ENCODE data around the gene CNPY3. TPM values are rescaled to one million over a fixed set of nuclear protein-coding genes. Genes with fewer than 3 reads are reported as not detected.
A peak's percentile ranks its signal among the peaks of the same experiment; 100 is the strongest.

Gene CNPY3
- polyA plus RNA-seq, 1 experiment: 39.2 TPM

DNA sequence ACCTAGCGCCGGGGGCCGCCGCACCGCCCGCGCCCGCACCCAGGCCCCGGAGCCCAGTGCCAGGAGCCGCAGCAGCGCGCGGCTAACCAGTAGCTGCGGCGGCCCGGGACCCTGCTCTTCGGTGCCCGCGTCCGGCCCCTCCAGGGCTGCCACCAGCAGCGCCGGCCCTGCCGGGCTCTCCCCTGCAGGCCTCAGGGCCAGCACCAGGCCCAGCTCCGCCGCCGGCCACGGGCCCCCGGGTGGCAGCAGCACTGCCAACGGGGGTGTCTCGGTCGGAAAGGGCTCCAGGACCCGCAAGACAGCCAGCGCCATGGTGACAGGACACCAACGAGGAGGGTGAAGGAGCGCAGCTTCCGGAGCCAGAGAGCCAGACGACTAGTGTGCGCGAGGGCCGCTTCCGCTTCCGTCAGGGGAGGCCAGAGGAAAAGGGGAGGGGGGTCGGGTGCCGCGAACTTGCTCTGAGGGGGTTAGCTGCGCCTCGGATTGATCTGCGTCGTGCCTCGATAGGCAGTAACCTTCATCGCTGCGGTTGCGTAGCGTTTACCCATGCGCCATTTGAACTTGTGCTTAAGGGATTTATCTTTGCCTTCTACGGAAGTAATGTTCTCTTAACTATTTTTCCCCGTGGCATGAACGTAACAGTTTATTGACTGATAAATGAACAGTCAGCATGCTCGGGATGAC, 49.7 kb downstream of the CNPY3 start, which contains the start of gene PEX6:
TSS of gene PEX6 (minus strand) at position 343 of the 684 bp plus-strand sequence. CDS start at position 312, 31 bp downstream.
- no peaks in the 10 kb centered on the region for H3K27me3 ChIP-seq (ENCODE audit: control insufficient read depth, insufficient read depth, low read length)
- ChIA-PET CTCF (interaction anchor here (0.6 to 1.4 kb wide), 2 partner anchors 16 to 78 kb away, joined by 3 read pairs; no protein-coding TSS in a partner anchor), POLR2A (interaction anchor here (0.6 to 1.4 kb wide), 9 partner anchors 8 to 394 kb away, joined by 3 to 10 read pairs (median 5); partner anchors contain the start of genes CNPY3 and RRP36)
- H3K9me3 ChIP-seq (ENCODE audit: control insufficient read depth, insufficient read depth, low read length): no peaks in the 10 kb centered on the region; the same call in 1 of the 2 replicates
- H3K4me3 ChIP-seq (ENCODE audit: low read depth, low read length): peak within 1 kb of the TSS; percentile 78
- DNase-seq (ENCODE audit: low read depth, low spot score): peak; percentile 50
- no peak for TF ChIP-seq CTCF (IDR thresholded peaks at IDR 0.05; ENCODE audit: low read depth, low read length)
- H3K27ac ChIP-seq (ENCODE audit: low read depth, low read length): peak within 1 kb of the TSS; percentile 49

DNA sequence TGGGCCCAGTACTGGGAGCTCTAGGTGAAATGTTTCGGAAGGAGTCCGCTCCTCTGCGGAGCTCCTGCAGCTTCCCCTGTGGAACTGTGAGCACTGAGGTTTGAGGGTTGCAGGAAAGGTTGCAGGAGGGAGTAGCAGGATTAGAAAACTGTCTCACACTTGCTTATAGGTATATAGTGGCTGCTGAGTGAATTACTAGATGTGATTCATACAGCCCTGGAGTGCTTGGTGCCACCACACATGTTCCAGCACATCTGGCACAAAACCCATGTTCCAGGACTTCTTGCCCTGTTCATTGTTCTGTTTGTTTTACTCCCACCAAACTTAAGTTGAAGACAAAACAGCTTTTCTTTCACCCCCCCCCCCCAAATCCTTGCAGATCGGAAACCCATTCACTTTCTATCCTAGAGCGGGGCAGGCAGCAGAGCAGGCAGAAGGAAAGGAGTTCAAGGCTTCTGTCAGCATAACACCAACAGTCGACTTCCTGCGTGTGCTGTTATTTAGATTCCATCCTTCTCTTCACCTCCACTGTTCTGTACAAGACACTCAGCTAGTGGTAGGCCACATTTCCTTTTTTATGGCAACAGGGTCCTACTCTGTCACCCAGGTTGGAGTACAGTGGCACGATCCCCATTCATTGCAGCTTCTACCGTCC, 50.4 kb downstream of the CNPY3 start:
- TF ChIP-seq CTCF (IDR thresholded peaks at IDR 0.05; ENCODE audit: low read depth, low read length): no peak
- CTCF ChIA-PET: interaction anchor here (0.6 to 1.4 kb wide), 2 partner anchors 16 to 79 kb away, joined by 3 read pairs; no protein-coding TSS in a partner anchor
- Histone ChIP-seq H3K9me3 (ENCODE audit: control insufficient read depth, insufficient read depth, low read length) (no peaks in the 10 kb centered on the region; the same call in 1 of the 2 replicates), H3K27ac (ENCODE audit: low read depth, low read length) (peak overlapping the region; percentile 49), H3K27me3 (ENCODE audit: control insufficient read depth, insufficient read depth, low read length) (no peaks in the 10 kb centered on the region), H3K4me3 (ENCODE audit: low read depth, low read length) (peak overlapping the region; percentile 78)
- no peak for DNase-seq (ENCODE audit: low read depth, low spot score)
- POLR2A ChIA-PET: interaction anchor here (0.6 to 1.4 kb wide), 8 partner anchors 9 to 394 kb away, joined by 3 to 10 read pairs (median 5); partner anchors contain the start of gene CNPY3

- Histone ChIP-seq H3K27me3 (ENCODE audit: control insufficient read depth, insufficient read depth, low read length) (no peaks in the 10 kb centered on the region), H3K4me3 (ENCODE audit: low read depth, low read length) (no peak overlapping the region), H3K27ac (ENCODE audit: low read depth, low read length) (no peak overlapping the region), H3K9me3 (ENCODE audit: control insufficient read depth, insufficient read depth, low read length) (no peaks in the 10 kb centered on the region; the same call in 1 of the 2 replicates)
- ChIA-PET CTCF (no interaction called here), POLR2A (no interaction called here)
- DNase-seq (ENCODE audit: low read depth, low spot score): no peak
- no peak for TF ChIP-seq CTCF (IDR thresholded peaks at IDR 0.05; ENCODE audit: low read depth, low read length)
Observed at GRCh38 chr6:42981836-42982235, 52.6 kb downstream of the CNPY3 start.

DNA sequence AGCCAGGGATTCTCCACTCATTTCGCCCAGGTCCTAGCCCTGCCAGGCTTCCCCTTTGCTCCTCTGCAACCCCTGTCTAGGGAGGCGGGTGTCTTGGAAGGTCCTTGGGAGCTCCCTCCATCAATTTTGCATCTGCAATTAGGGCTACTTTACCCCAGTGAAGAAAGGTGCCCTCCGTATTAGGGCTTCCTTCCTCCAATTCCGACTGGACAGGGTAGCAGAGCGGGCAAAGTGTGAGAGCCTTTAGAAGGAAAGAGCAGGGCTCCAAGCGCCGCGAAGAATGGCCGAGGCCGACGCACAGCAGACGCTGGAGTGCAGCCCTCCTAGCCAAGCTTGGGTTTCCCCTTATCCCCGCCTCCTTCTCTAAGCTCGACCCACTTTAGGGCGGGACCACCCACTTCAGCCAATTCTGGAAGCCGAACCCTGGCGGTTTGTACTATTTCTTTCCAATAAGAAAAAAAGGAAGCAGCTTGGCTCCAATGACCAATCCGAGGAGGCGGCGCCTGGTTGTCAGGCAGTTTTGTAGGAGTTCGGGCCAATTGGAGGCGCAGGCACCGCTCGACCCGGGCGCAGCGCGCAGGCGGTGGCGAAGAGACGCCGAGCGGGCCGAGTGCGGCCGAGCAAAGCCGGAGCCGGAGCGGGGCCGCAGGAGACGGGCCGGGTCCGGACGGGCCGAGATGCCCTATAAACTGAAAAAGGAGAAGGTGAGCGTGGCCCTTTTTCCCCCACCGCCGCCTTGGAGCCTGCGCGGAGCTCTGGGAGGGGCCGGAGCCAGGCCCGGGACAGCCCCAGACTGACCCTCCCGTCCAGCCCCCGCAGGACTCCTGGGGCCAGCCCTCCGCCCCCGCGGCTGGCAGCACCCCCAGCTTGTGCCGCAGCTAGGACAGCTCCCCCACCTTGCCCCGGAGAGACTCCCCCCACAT, 55.0 kb downstream of the CNPY3 start, which contains the start of gene PPP2R5D:
TSS of gene PPP2R5D (plus strand) at position 570 of the 923 bp plus-strand sequence. CDS start at position 678, 108 bp downstream.
- peak within 1 kb of the TSS; percentile 89 for H3K27ac ChIP-seq (ENCODE audit: low read depth, low read length)
- H3K27me3 ChIP-seq (ENCODE audit: control insufficient read depth, insufficient read depth, low read length): no peaks in the 10 kb centered on the region
- DNase-seq (ENCODE audit: low read depth, low spot score): peak; percentile 96
- ChIA-PET POLR2A (interaction anchor here (0.6 to 1.8 kb wide), 17 partner anchors 10 to 238 kb away, joined by 3 to 18 read pairs (median 4); partner anchors contain the start of genes CNPY3, CUL7, CUL9 and KLC4), CTCF (interaction anchor here (0.9 kb wide), 1 partner anchor 160 kb away, joined by 3 read pairs; no protein-coding TSS in a partner anchor)
- no peak for TF ChIP-seq CTCF (IDR thresholded peaks at IDR 0.05; ENCODE audit: low read depth, low read length)
- no peaks in the 10 kb centered on the region for H3K9me3 ChIP-seq (ENCODE audit: control insufficient read depth, insufficient read depth, low read length)
- H3K4me3 ChIP-seq (ENCODE audit: low read depth, low read length): peak within 1 kb of the TSS; percentile 76

Measured in AG04450 (cell line).